H1 (cell line): ENCODE results near the gene TP63. TPM values are rescaled to one million over a fixed set of nuclear protein-coding genes. Genes with fewer than 3 reads are reported as not detected.

Experiments used
- CTCF ChIA-PET: fragments of 300-600 bp; sonication (Branson Sonifier 250); formaldehyde crosslinking; loops from one replicate; lab custom pipeline; 2021; ENCODE audit not compliant: partially characterized antibody; lab: Charles Lee
- POLR2A ChIA-PET: fragments of 300-600 bp; sonication (Branson Sonifier 250); formaldehyde crosslinking; loops from one replicate; lab custom pipeline; 2021; ENCODE audit warnings: inconsistent platforms; ENCODE audit not compliant: partially characterized antibody; lab: Charles Lee
- DNase-seq, 2 experiments: peaks; one replicate each; pipeline versions ENCODE4 v3.0.0 to v3.0.0-alpha.2; 2010 to 2022; ENCODE audit warnings: low spot score in 2 of 2, low read depth in 1 of 2, mixed read lengths in 1 of 2
- FAIRE-seq: peaks from 2 replicates; lab custom pipeline; 2011; peaks lifted over from hg19 to GRCh38; lab: Jason Lieb, UNC
- H2AFZ ChIP-seq: 2 replicates; pipeline ENCODE4 v1.8.1; 2012; ENCODE audit warnings: low read length, inconsistent platforms
- H2AK5ac ChIP-seq: 2 replicates; pipeline ENCODE4 v1.6.1; 2013; ENCODE audit warnings: low read depth, low read length
- H2BK120ac ChIP-seq: replicated peaks from 2 replicates; pipeline ENCODE3; 2013; ENCODE audit warnings: low read depth, low read length, inconsistent platforms
- H2BK12ac ChIP-seq: 2 replicates; pipeline ENCODE4 v1.6.1; 2013; ENCODE audit warnings: low read depth, low read length
- H2BK15ac ChIP-seq: 2 replicates; pipeline ENCODE4 v1.6.1; 2013; ENCODE audit warnings: low read length
- H2BK20ac ChIP-seq: 2 replicates; pipeline ENCODE4 v1.6.1; 2013; ENCODE audit warnings: low read length
- H2BK5ac ChIP-seq: 2 replicates; pipeline ENCODE4 v1.6.1; 2013; ENCODE audit warnings: low read depth, low read length
- H3K14ac ChIP-seq: 2 replicates; pipeline ENCODE4 v1.6.1; 2013; ENCODE audit warnings: inconsistent platforms; ENCODE audit not compliant: insufficient read length
- H3K18ac ChIP-seq: 2 replicates; pipeline ENCODE4 v1.6.1; 2013; ENCODE audit warnings: low read length; ENCODE audit errors: extremely low read depth
- H3K23ac ChIP-seq: 2 replicates; pipeline ENCODE4 v1.6.1; 2013; ENCODE audit warnings: inconsistent platforms; ENCODE audit not compliant: insufficient read length
- H3K23me2 ChIP-seq: 2 replicates; pipeline ENCODE4 v1.6.1; 2013; ENCODE audit warnings: low read depth, low read length
- H3K27ac ChIP-seq: 2 replicates; pipeline ENCODE4 v1.6.1; 2011; ENCODE audit warnings: low read depth, low read length, inconsistent platforms
- H3K27me3 ChIP-seq, 4 experiments: replicated peaks in 1 of 4; 1 replicate in 1 of 4; 2 replicates in 3 of 4; pipeline versions ENCODE4 v1.6.1 to v1.8.1; 2011 to 2013; ENCODE audit warnings: low read length in 3 of 4, mild to moderate bottlenecking in 3 of 4, inconsistent platforms in 2 of 4, mixed read lengths in 2 of 4, moderate library complexity in 1 of 4; ENCODE audit not compliant: control insufficient read depth in 3 of 4, insufficient read depth in 3 of 4; ENCODE audit errors: extremely low read depth in 1 of 4
- H3K36me3 ChIP-seq, 4 experiments: 2 replicates each; pipeline versions ENCODE4 v1.6.1 to v1.8.1; 2011 to 2013; ENCODE audit warnings: mild to moderate bottlenecking in 4 of 4, low read length in 3 of 4, moderate library complexity in 2 of 4, control low read depth in 1 of 4, inconsistent platforms in 1 of 4; ENCODE audit not compliant: insufficient read depth in 4 of 4, control insufficient read depth in 2 of 4
- H3K4ac ChIP-seq: replicated peaks from 2 replicates; pipeline ENCODE3; 2013; ENCODE audit warnings: low read length, low read depth, mixed read lengths, inconsistent platforms; ENCODE audit not compliant: insufficient read length
- H3K4me1 ChIP-seq, 4 experiments: replicated peaks in 1 of 4; 1 replicate in 1 of 4; 2 replicates in 3 of 4; pipeline versions ENCODE4 v1.6.1 to v1.8.1; 2011 to 2013; ENCODE audit warnings: low read length in 3 of 4, inconsistent platforms in 2 of 4, mixed read lengths in 1 of 4; ENCODE audit not compliant: insufficient read depth in 4 of 4, control insufficient read depth in 3 of 4
- H3K4me2 ChIP-seq, 2 experiments: 2 replicates each; pipeline versions ENCODE4 v1.6.1 to v1.8.1; 2011 to 2013; ENCODE audit warnings: low read depth in 2 of 2, low read length in 2 of 2, control low read depth in 1 of 2, inconsistent platforms in 1 of 2, mild to moderate bottlenecking in 1 of 2; ENCODE audit not compliant: insufficient read depth in 1 of 2
- H3K4me3 ChIP-seq, 4 experiments: fragments of 200-600, 300-600 bp in 1 of 4; sonication (generic), shearing (Covaris generic), sonication (Bioruptor Twin) in 1 of 4; 2 replicates each; pipeline versions ENCODE4 v1.5.1 to v1.8.1; 2011 to 2016; ENCODE audit warnings: low read length in 4 of 4, low read depth in 3 of 4, control low read depth in 2 of 4, inconsistent platforms in 2 of 4, mild to moderate bottlenecking in 2 of 4, mixed read lengths in 1 of 4, moderate library complexity in 1 of 4; ENCODE audit not compliant: insufficient read depth in 2 of 4; ENCODE audit errors: extremely low read depth in 1 of 4
- H3K56ac ChIP-seq: replicated peaks from 2 replicates; pipeline ENCODE3; 2013; ENCODE audit warnings: low read depth, mild to moderate bottlenecking, mixed read lengths, low read length, inconsistent platforms; ENCODE audit not compliant: insufficient read length
- H3K79me1 ChIP-seq: 2 replicates; pipeline ENCODE4 v1.6.1; 2013; ENCODE audit warnings: low read depth, low read length, control low read depth
- H3K79me2 ChIP-seq, 2 experiments: 2 replicates each; pipeline versions ENCODE4 v1.6.1 to v1.8.1; 2012 to 2013; ENCODE audit warnings: low read length in 2 of 2, mild to moderate bottlenecking in 2 of 2, inconsistent platforms in 1 of 2; ENCODE audit not compliant: insufficient read depth in 2 of 2, control insufficient read depth in 1 of 2
- H3K9ac ChIP-seq, 4 experiments: replicated peaks in 1 of 4; 1 replicate in 1 of 4; 2 replicates in 3 of 4; pipeline versions ENCODE4 v1.6.1 to v1.8.1; 2011 to 2013; ENCODE audit warnings: low read depth in 3 of 4, low read length in 3 of 4, control low read depth in 2 of 4, mild to moderate bottlenecking in 2 of 4, moderate library complexity in 2 of 4, inconsistent platforms in 1 of 4; ENCODE audit errors: extremely low read depth in 1 of 4
- H3K9me3 ChIP-seq, 2 experiments: 2 replicates each; pipeline versions ENCODE4 v1.6.1 to v1.8.1; 2012 to 2013; ENCODE audit warnings: mild to moderate bottlenecking in 2 of 2, moderate library complexity in 2 of 2, control low read depth in 1 of 2, inconsistent platforms in 1 of 2, low read depth in 1 of 2, low read length in 1 of 2, mixed read lengths in 1 of 2; ENCODE audit not compliant: insufficient read depth in 2 of 2
- H4K20me1 ChIP-seq, 2 experiments: replicated peaks in 1 of 2; 2 replicates each; pipeline versions ENCODE3 to v1.8.1; 2011 to 2013; ENCODE audit warnings: inconsistent platforms in 2 of 2, low read length in 2 of 2, mild to moderate bottlenecking in 1 of 2; ENCODE audit not compliant: insufficient read depth in 2 of 2, control insufficient read depth in 1 of 2
- H4K5ac ChIP-seq: 2 replicates; pipeline ENCODE4 v1.6.1; 2013; ENCODE audit warnings: low read length, low read depth, mixed read lengths, inconsistent platforms; ENCODE audit not compliant: insufficient read length
- H4K8ac ChIP-seq: 2 replicates; pipeline ENCODE4 v1.8.0; 2013; ENCODE audit warnings: mild to moderate bottlenecking, moderate library complexity, low read length, inconsistent platforms; ENCODE audit not compliant: insufficient read depth; ENCODE audit errors: extremely low read depth
- H4K91ac ChIP-seq: replicated peaks from 2 replicates; pipeline ENCODE3; 2013; ENCODE audit warnings: low read length, mixed read lengths, inconsistent platforms; ENCODE audit not compliant: insufficient read length
- ASH2L ChIP-seq: fragments of 200-600, 300-600 bp; sonication (generic); IDR thresholded peaks from one replicate; pipeline ENCODE4 v1.7.1; 2017; ENCODE audit warnings: low read length
- CHD1 ChIP-seq: IDR thresholded peaks from 2 replicates; pipeline ENCODE4 v1.6.1; 2012; ENCODE audit warnings: low read depth, low read length, improper control_type of control experiment
- CHD2 ChIP-seq: IDR thresholded peaks from 2 replicates; pipeline ENCODE4 v1.6.1; 2012; ENCODE audit warnings: low read length, improper control_type of control experiment
- JUN ChIP-seq: IDR thresholded peaks from 2 replicates; pipeline ENCODE4 v1.6.1; 2011; ENCODE audit warnings: low read depth, mild to moderate bottlenecking, improper control_type of control experiment, low read length
- KDM4A ChIP-seq: IDR thresholded peaks from one replicate; pipeline ENCODE4 v1.7.1; 2012; ENCODE audit warnings: low read depth, mild to moderate bottlenecking, moderate library complexity, low read length, inconsistent platforms; ENCODE audit not compliant: severe bottlenecking
- KDM5A ChIP-seq: fragments of 200-600 bp; IDR thresholded peaks from 2 replicates; pipeline ENCODE4 v1.7.1; 2012; ENCODE audit warnings: mild to moderate bottlenecking, low read length, inconsistent platforms, mixed read lengths
- MAFK ChIP-seq: IDR thresholded peaks from 2 replicates; pipeline ENCODE4 v1.6.1; 2012; ENCODE audit warnings: low read depth, mild to moderate bottlenecking, improper control_type of control experiment, low read length
- POU5F1 ChIP-seq: IDR thresholded peaks from 2 replicates; pipeline ENCODE4 v1.6.1; 2011; ENCODE audit warnings: low read depth, mild to moderate bottlenecking, low read length, moderate library complexity
- RXRA ChIP-seq: IDR thresholded peaks from 2 replicates; pipeline ENCODE4 v1.6.1; 2011; ENCODE audit warnings: low read depth, mild to moderate bottlenecking, low read length, moderate library complexity; ENCODE audit not compliant: insufficient read depth
- SIN3A ChIP-seq, 2 experiments: IDR thresholded peaks in 1 of 2; conservative IDR thresholded peaks in 1 of 2; 2 replicates each; pipeline ENCODE4 v1.6.1; 2011 to 2012; ENCODE audit warnings: low read length in 2 of 2, improper control_type of control experiment in 1 of 2, low read depth in 1 of 2, mild to moderate bottlenecking in 1 of 2
- SIRT6 ChIP-seq: IDR thresholded peaks from one replicate; pipeline ENCODE4 v1.7.1; 2012; ENCODE audit warnings: low read length, inconsistent platforms
- SUZ12 ChIP-seq: fragments of 200-600 bp; sonication (generic); IDR thresholded peaks from 2 replicates; pipeline ENCODE4 v1.6.1; 2012; ENCODE audit warnings: mild to moderate bottlenecking, inconsistent platforms, low read length, moderate library complexity, mixed read lengths
- WGBS, 2 experiments: shearing (Covaris generic) in 1 of 2; methylation state at CpG; one replicate each; pipeline versions ENCODE4 v1.1.6 to v1.1.7; 2013 to 2015; ENCODE audit warnings: low lambda C conversion rate in 2 of 2, mixed read lengths in 2 of 2, inconsistent platforms in 1 of 2, low coverage in 1 of 2, missing lambda C conversion rate in 1 of 2; ENCODE audit not compliant: insufficient replicate concordance in 2 of 2, insufficient coverage in 1 of 2, insufficient read length in 1 of 2; ENCODE audit errors: extremely low coverage in 1 of 2, missing lambda C conversion rate in 1 of 2; 5-methylcytosine and 5-hydroxymethylcytosine counted together
- polyA plus RNA-seq, 7 experiments: library from polyadenylated mRNA; depleted of rRNA in 3 of 7; stranded (reverse) in 5 of 7; unstranded in 2 of 7; fragments of >200 nt in 5 of 7; fragments of 200-250 nt in 2 of 7; gene quantifications; 1 replicate in 5 of 7; 2 replicates in 1 of 7; 4 replicates in 1 of 7; pipeline versions ENCODE4 v1.2.1 to v1.2.3, GENCODE V29; 2011 to 2013; ENCODE audit warnings: missing spikeins in 2 of 7, mixed read lengths in 2 of 7
- total RNA-seq: library from RNA; stranded (reverse); fragmentation: NEBNext Ultra II Directional; extraction: Animal tissue kit (Norgen Biotek cat#: 25700); gene quantifications from 2 replicates; pipeline ENCODE4 v1.2.1, GENCODE V29; 2021

Gene TP63
- total and polyA plus RNA-seq, 2 of the 8 experiments (the other 6 are each of a cell fraction or from before 2014, with no cell fraction given): not detected

DNA sequence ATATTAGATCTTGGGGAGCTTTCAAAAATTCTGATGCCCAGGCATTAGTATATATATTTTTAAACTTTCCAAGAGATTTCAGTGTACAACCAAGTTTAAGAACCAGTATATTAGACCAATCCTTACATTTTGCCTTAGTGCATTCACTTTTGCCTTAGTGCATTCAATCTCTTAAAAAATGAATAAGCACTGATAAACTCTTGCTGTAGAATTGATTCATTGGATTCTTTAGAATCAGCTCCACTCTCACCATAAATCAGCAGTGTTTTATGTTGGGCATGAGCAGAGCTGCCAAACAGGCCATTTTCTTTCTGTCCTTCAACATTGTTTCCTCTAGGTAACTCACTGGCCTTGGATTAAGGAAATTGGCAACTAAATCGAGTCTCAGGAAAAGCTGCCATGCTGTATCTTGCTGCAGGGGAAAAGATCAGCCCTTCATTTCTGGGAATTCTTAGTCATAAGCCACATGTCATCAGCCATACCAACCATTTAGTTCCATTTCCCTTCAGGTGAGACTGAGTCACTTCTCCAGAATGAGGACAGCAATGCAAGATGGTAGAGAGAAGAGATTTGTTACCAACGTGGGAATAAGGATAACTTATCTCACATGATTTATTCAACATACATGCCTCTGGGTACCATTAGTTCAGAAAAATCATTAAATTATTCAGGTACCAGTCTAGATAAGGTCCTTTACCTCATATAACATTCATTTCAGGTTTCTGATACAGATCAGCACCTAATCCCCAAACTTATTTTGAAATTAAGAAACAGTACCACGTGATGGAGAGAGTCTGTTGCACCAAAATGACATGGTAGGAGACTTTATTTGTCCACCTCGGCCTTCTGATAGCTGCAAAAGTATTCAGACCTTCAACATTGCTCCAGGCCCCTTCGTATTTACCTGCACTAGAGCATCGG lies 297.0 kb downstream of the TP63 start:
- Histone ChIP-seq H2BK12ac (no peak overlapping the region), H3K27ac (no peak overlapping the region), H2BK15ac (no peak overlapping the region), H2BK20ac (no peak overlapping the region), H3K14ac (no peak overlapping the region), H2AK5ac (no peak overlapping the region), H3K36me3 (no peaks in the 10 kb centered on the region), H3K18ac (no peak overlapping the region), H3K4me3 (no peak overlapping the region), H3K23me2 (no peaks in the 10 kb centered on the region), H3K4me1 (peaks cover 0 to 4% (median 0%) of the 10 kb centered on the region in 4 experiments; a peak in 1 of 7 replicates), H3K4ac (no peak overlapping the region), H4K91ac (no peak overlapping the region), H3K23ac (no peak overlapping the region), H3K79me2 (no peaks in the 10 kb centered on the region), H3K79me1 (no peaks in the 10 kb centered on the region), H3K4me2 (no peak overlapping the region), H2AFZ (no peak overlapping the region), H3K9me3 (no peaks in the 10 kb centered on the region), H4K5ac (no peak overlapping the region), H2BK5ac (no peak overlapping the region), H3K9ac (no peak overlapping the region), H4K20me1 (no peaks in the 10 kb centered on the region), H2BK120ac (no peak overlapping the region), H3K27me3 (no peaks in the 10 kb centered on the region), H4K8ac (no peak overlapping the region), H3K56ac (no peak overlapping the region)
- CTCF ChIA-PET: interaction anchor here (0.7 to 2.7 kb wide), 4 partner anchors 12 to 276 kb away, joined by 4 to 8 read pairs (median 5); no protein-coding TSS in a partner anchor
- no peak for TF ChIP-seq POU5F1
- no peak for TF ChIP-seq KDM4A
- no peak for TF ChIP-seq SUZ12
- no peak for TF ChIP-seq MAFK
- TF ChIP-seq ASH2L: no peak
- TF ChIP-seq CHD2: no peak
- TF ChIP-seq KDM5A: no peak
- TF ChIP-seq SIRT6: no peak
- no peak for TF ChIP-seq JUN
- TF ChIP-seq SIN3A (conservative IDR thresholded peaks at IDR 0.05 in 1 of 2, IDR thresholded peaks at IDR 0.05 in 1 of 2; ENCODE audit: low read depth in 1 of 2, low read length in 2 of 2): no peak
- TF ChIP-seq CHD1: no peak
- no peak for TF ChIP-seq RXRA
- POLR2A ChIA-PET: no interaction called here
- 86% methylated on average over 6 of the region's 6 CpGs; no CpG with 5 or more reads in 1 of the 2 experiments for WGBS, 2 experiments
- DNase-seq (no peak), FAIRE-seq (no peak)
